Measurements from ENCODE around the gene CLTC.

GRCh38 chr17:59669411-59669810, 49.7 kb downstream of the CLTC start:
- TF ChIP-seq CTCF (conservative IDR thresholded peaks at IDR 0.05; ENCODE audit: low read depth in 2 of 2) (no peak), EZH2 (IDR thresholded peaks at IDR 0.05; ENCODE audit: low read depth, unreplicated experiment) (no peak), POLR2AphosphoS5 (IDR thresholded peaks at IDR 0.05; ENCODE audit: low read depth) (no peak), CREB1 (CRISPR knock-in tag; IDR thresholded peaks at IDR 0.05; ENCODE audit: low read depth) (no peak), ETS1 (IDR thresholded peaks at IDR 0.05) (no peak), ZNF462 (CRISPR knock-in tag; IDR thresholded peaks at IDR 0.05) (no peak), REST (IDR thresholded peaks at IDR 0.05; ENCODE audit: unreplicated experiment) (no peak), EZH2phosphoT487 (IDR thresholded peaks at IDR 0.05; ENCODE audit: unreplicated experiment) (no peak), NANOG (IDR thresholded peaks at IDR 0.05; ENCODE audit: borderline replicate concordance) (no peak)
